OCI-LY1 (cell line): ENCODE results near the gene CRY1.
A peak's percentile ranks its signal among the peaks of the same experiment; 100 is the strongest.

Source experiments
- H2AFZ ChIP-seq: fragments of 200-600 bp; sonication (generic), shearing (Covaris generic); 2 replicates; pipeline ENCODE4 v1.6.0; 2014; ENCODE audit warnings: antibody characterized with exemption, mild to moderate bottlenecking, low read length
- H3F3A ChIP-seq: fragments of 200-600 bp; sonication (generic), shearing (Covaris generic); 2 replicates; pipeline ENCODE4 v1.6.0; 2014; ENCODE audit warnings: mild to moderate bottlenecking, antibody characterized with exemption, low read length, moderate library complexity; ENCODE audit not compliant: insufficient read depth
- H3K27ac ChIP-seq: fragments of 200-600 bp; sonication (generic); 2 replicates; pipeline ENCODE4 v1.5.1; 2014; ENCODE audit warnings: low read length, mixed run types, mild to moderate bottlenecking, low read depth; ENCODE audit not compliant: poor library complexity, severe bottlenecking
- H3K27me3 ChIP-seq: fragments of 200-600 bp; sonication (generic); 2 replicates; pipeline ENCODE4 v1.6.0; 2014; ENCODE audit warnings: antibody characterized with exemption, mild to moderate bottlenecking, low read length, moderate library complexity; ENCODE audit not compliant: insufficient read depth
- H3K36me3 ChIP-seq: fragments of 200-600 bp; sonication (generic); 2 replicates; pipeline ENCODE4 v1.6.1; 2014; ENCODE audit warnings: mild to moderate bottlenecking, antibody characterized with exemption, low read length, moderate library complexity, mixed read lengths; ENCODE audit not compliant: insufficient read depth
- H3K4me1 ChIP-seq: fragments of 200-600 bp; sonication (generic); 2 replicates; pipeline ENCODE4 v1.5.1; 2014; ENCODE audit warnings: mild to moderate bottlenecking, low read length, moderate library complexity; ENCODE audit not compliant: insufficient read depth, severe bottlenecking
- H3K4me2 ChIP-seq: fragments of 200-600 bp; sonication (generic), shearing (Covaris generic); 2 replicates; pipeline ENCODE4 v1.6.1; 2014; ENCODE audit warnings: low read length
- H3K4me3 ChIP-seq: fragments of 200-600 bp; sonication (generic); 2 replicates; pipeline ENCODE4 v1.5.1; 2014; ENCODE audit warnings: low read length, low read depth, mild to moderate bottlenecking, mixed read lengths; ENCODE audit not compliant: poor library complexity, severe bottlenecking
- H3K79me2 ChIP-seq: fragments of 200-600 bp; shearing (Covaris generic); 2 replicates; pipeline ENCODE4 v1.6.1; 2016; ENCODE audit warnings: mixed run types, low read length, mixed read lengths; ENCODE audit not compliant: insufficient read depth
- H3K9ac ChIP-seq: fragments of 200-600 bp; sonication (generic), shearing (Covaris generic); 2 replicates; pipeline ENCODE4 v1.6.1; 2014; ENCODE audit warnings: mild to moderate bottlenecking, low read length, mixed read lengths
- H3K9me2 ChIP-seq: fragments of 200-600 bp; sonication (generic), shearing (Covaris generic); 2 replicates; pipeline ENCODE4 v1.6.1; 2014; ENCODE audit warnings: low read depth, mild to moderate bottlenecking, low read length, mixed read lengths
- H3K9me3 ChIP-seq: fragments of 200-600 bp; shearing (Covaris generic); 2 replicates; pipeline ENCODE4 v1.6.1; 2014; ENCODE audit warnings: low read length, mixed read lengths
- H4K20me1 ChIP-seq: fragments of 200-600 bp; sonication (generic), shearing (Covaris generic); 2 replicates; pipeline ENCODE4 v1.6.0; 2016; ENCODE audit warnings: mild to moderate bottlenecking, low read length; ENCODE audit not compliant: insufficient read depth
- EZH2 ChIP-seq: fragments of 200-600 bp; sonication (generic), shearing (Covaris generic); IDR thresholded peaks from 2 replicates; pipeline ENCODE4 v1.8.0; 2017; ENCODE audit warnings: borderline replicate concordance, mixed run types, mild to moderate bottlenecking, antibody characterized with exemption, low read length, moderate library complexity, mixed read lengths
- TF ChIP-seq, protein P1 (sequence below): fragments of 200-600 bp; sonication (generic), shearing (Covaris generic); IDR thresholded peaks from 2 replicates; pipeline ENCODE4 v1.5.1; 2017; ENCODE audit warnings: mild to moderate bottlenecking, antibody characterized with exemption, low read length, moderate library complexity, mixed read lengths

CRY1 gene

DNA sequence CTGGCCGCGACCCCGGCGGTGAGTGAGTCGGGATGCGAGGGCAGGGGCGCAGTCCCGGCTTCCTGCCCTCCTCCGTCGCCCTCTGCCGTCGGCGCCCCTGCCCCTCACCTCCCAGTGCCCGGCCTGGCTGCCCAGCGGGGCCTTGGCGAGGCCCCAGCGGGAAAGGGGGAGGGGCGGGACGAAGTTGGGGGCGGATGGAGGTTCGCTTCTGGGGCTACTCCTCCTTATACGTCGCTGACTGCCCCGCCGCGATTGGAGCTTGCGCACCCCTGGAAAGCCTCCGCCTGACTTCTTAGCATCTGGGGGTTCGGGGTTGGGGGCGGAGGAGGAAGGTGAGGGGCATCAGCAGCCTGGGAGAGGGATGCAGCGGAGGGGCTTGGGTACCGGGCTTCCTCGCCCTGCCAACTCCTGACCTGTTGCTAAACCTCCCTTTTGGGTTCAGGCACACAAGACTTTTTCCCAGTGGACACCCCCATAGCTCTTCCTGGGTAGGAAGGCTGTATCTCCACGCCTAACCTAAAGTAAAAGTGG, 137.2 kb downstream of the CRY1 start:
- no peaks in the 10 kb centered on the region for H3K27me3 ChIP-seq
- H3K9me3 ChIP-seq: no peaks in the 10 kb centered on the region
- H3K9me2 ChIP-seq: no peaks in the 10 kb centered on the region
- no peaks in the 10 kb centered on the region; the same call in 1 of the 2 replicates for H3F3A ChIP-seq
- no peaks in the 10 kb centered on the region for H3K36me3 ChIP-seq
- H2AFZ ChIP-seq: no peak overlapping the region
- peak overlapping the region; percentile 85 for H3K9ac ChIP-seq
- H3K4me3 ChIP-seq: peak overlapping the region; percentile 97
- no peak for TF ChIP-seq EZH2
- TF ChIP-seq, protein P1, sequence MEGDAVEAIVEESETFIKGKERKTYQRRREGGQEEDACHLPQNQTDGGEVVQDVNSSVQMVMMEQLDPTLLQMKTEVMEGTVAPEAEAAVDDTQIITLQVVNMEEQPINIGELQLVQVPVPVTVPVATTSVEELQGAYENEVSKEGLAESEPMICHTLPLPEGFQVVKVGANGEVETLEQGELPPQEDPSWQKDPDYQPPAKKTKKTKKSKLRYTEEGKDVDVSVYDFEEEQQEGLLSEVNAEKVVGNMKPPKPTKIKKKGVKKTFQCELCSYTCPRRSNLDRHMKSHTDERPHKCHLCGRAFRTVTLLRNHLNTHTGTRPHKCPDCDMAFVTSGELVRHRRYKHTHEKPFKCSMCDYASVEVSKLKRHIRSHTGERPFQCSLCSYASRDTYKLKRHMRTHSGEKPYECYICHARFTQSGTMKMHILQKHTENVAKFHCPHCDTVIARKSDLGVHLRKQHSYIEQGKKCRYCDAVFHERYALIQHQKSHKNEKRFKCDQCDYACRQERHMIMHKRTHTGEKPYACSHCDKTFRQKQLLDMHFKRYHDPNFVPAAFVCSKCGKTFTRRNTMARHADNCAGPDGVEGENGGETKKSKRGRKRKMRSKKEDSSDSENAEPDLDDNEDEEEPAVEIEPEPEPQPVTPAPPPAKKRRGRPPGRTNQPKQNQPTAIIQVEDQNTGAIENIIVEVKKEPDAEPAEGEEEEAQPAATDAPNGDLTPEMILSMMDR: no peak
- no peak overlapping the region for H3K27ac ChIP-seq
- peaks cover 21% of the 10 kb centered on the region for H3K4me1 ChIP-seq
- no peaks in the 10 kb centered on the region for H4K20me1 ChIP-seq
- peak overlapping the region; percentile 87 for H3K4me2 ChIP-seq
- H3K79me2 ChIP-seq: peaks cover 7% of the 10 kb centered on the region; the same call in 1 of the 2 replicates

DNA sequence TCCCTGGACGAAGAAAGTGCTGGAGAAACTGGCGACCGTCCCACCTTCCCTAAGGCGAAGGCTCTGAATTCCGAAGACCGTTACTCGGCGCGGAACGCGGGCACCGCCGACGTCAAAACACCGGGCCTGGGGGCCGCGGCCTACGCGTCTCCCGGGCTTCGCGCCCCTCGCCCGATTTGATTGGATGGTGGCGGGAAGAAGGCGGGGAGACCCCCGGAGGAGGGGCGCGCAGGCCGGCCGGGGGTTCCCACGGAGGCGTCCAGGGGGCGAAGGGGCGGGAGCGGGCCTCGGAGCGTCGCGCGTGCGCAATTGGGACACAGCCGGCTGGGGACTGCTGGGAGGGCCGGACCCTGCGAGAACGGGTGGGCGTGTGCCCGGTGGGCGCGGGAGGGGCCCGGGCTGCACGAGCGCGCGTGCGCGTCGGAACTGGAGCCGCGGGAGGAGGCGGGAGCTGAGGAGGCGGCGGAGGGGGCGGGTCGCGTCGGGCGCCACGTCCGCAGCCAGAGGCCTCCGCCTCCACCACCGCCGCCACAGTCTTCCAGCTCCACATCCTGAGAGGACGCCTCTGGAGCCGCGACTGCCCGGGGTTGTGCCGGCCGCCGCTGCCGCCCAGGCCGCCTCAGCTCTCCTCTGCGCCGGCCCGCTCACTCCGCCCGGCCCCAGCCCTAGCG, 137.8 kb downstream of the CRY1 start, which contains the start of gene TMEM263:
Gene TMEM263 (plus strand): TSS at position 531 of the 671 bp plus-strand sequence. CDS start 11,210 bp downstream, outside the sequence.
- peak within 1 kb of the TSS; percentile 85 for H3K9ac ChIP-seq
- H3K4me1 ChIP-seq: peaks cover 21% of the 10 kb centered on the region
- H3K9me2 ChIP-seq: no peaks in the 10 kb centered on the region
- H3K79me2 ChIP-seq: peaks cover 7% of the 10 kb centered on the region; the same call in 1 of the 2 replicates
- peak within 1 kb of the TSS; percentile 46 for H3K27ac ChIP-seq
- no peaks in the 10 kb centered on the region for H3K36me3 ChIP-seq
- no peaks in the 10 kb centered on the region; the same call in 1 of the 2 replicates for H3F3A ChIP-seq
- TF ChIP-seq EZH2: no peak
- TF ChIP-seq, protein P1: no peak
- H3K4me2 ChIP-seq: peak within 1 kb of the TSS; percentile 87
- no peaks in the 10 kb centered on the region for H3K27me3 ChIP-seq
- no peaks in the 10 kb centered on the region for H3K9me3 ChIP-seq
- 0 out of 2 replicates have a peak within 1 kb of the TSS, but pooled peaks have one; percentile 61 for H2AFZ ChIP-seq
- H4K20me1 ChIP-seq: no peaks in the 10 kb centered on the region
- H3K4me3 ChIP-seq: peak within 1 kb of the TSS; percentile 97

DNA sequence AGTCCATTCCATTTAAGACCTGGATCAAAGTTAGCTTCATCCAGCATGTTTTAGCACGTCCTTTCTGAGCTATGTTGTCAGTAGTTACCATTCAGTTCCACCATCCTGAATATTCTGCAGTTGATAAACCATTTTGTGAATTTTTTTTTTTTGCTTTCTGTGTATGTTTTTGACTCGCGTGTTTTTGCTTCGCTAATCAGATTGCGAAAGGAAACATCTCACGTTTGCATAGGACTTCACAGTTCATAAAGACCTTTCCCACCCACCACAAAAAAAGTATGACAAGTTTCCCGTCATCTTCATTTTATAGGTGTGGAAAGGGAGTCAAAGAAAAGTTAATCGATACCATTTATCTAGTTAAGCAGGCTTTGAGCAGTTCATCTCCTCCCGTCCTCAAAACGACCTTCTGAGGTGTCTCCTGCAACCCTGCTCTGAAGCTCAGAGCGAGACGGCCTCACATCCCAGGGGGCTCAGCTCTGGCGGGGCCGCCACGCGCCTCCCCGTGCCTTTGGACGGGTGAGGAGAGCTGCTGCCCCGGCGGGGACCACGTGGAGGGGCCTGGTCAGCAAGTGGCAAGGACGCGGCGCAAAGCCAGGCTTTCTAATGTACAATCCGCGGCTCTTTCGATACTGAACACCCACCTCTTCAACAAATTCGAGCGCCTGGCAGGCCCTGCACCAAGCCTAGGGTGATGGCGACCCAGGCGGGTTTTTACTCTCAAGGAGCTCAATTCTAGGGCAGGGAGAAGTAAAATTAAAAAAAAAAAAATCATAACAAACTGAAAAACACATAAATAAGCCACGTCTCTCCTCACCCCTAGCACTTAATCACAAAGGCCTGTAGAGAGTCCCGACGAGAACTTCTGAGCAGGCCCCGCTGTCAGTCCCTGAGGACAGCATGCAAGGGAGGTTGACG, 138.6 kb downstream of the CRY1 start:
- H4K20me1 ChIP-seq: no peaks in the 10 kb centered on the region
- no peaks in the 10 kb centered on the region for H3K36me3 ChIP-seq
- no peaks in the 10 kb centered on the region; the same call in 1 of the 2 replicates for H3F3A ChIP-seq
- H3K9me2 ChIP-seq: no peaks in the 10 kb centered on the region
- peaks cover 21% of the 10 kb centered on the region for H3K4me1 ChIP-seq
- H3K27ac ChIP-seq: no peak overlapping the region
- peak overlapping the region; percentile 97 for H3K4me3 ChIP-seq
- H3K27me3 ChIP-seq: no peaks in the 10 kb centered on the region
- peak overlapping the region; percentile 87 for H3K4me2 ChIP-seq
- H3K79me2 ChIP-seq: peaks cover 7% of the 10 kb centered on the region; the same call in 1 of the 2 replicates
- no peak for TF ChIP-seq EZH2
- TF ChIP-seq, protein P1: no peak
- H2AFZ ChIP-seq: no peak overlapping the region
- H3K9ac ChIP-seq: peak overlapping the region; percentile 68
- no peaks in the 10 kb centered on the region for H3K9me3 ChIP-seq
